ENCODE data around the gene TMEM182.

The TMEM182 gene

GRCh38 chr2:102809291-102810189 is 47.7 kb downstream of the TMEM182 start:
- no peak overlapping the region for H3K18ac ChIP-seq (ENCODE audit: low read length)
- H3K27me3 ChIP-seq (ENCODE audit: insufficient read depth, low read length), result no peaks in the 10 kb centered on the region
- no peak overlapping the region for H3K23ac ChIP-seq (ENCODE audit: low read length)
- no peaks in the 10 kb centered on the region for H3K79me1 ChIP-seq (ENCODE audit: low read length)
- no peak overlapping the region for H4K8ac ChIP-seq (ENCODE audit: low read depth, low read length)
- H4K91ac ChIP-seq (ENCODE audit: low read depth, low read length), result no peak overlapping the region
- H3K36me3 ChIP-seq (ENCODE audit: control insufficient read depth in 1 of 2, insufficient read depth in 2 of 2, low read length in 2 of 2), result no peaks in the 10 kb centered on the region
- H3K9ac ChIP-seq (ENCODE audit: low read length), result no peak overlapping the region
- no peak overlapping the region for H3K4ac ChIP-seq (ENCODE audit: low read depth, low read length)
- DNase-seq, result no peak
- H4K12ac ChIP-seq (ENCODE audit: low read depth, low read length), result no peak overlapping the region
- H3K79me2 ChIP-seq (ENCODE audit: control insufficient read depth, insufficient read depth, low read length, poor library complexity), result no peaks in the 10 kb centered on the region
- no peak overlapping the region for H3K4me2 ChIP-seq (ENCODE audit: low read length)
- no peak overlapping the region for H2BK120ac ChIP-seq (ENCODE audit: insufficient read depth, low read length, poor library complexity)
- no CpG with 5 or more reads among the region's 9 CpGs for WGBS (ENCODE audit: extremely low coverage, insufficient coverage, insufficient read length)
- no peak overlapping the region for H2BK12ac ChIP-seq (ENCODE audit: low read length)
- H3K4me1 ChIP-seq (ENCODE audit: control insufficient read depth in 1 of 2, insufficient read depth in 2 of 2, low read length in 2 of 2), result no peaks in the 10 kb centered on the region
- no peak overlapping the region for H2AFZ ChIP-seq (ENCODE audit: insufficient read depth, low read length, poor library complexity)
- no peaks in the 10 kb centered on the region for H3K9me3 ChIP-seq (ENCODE audit: insufficient read depth, low read depth, low read length)
- H2AK5ac ChIP-seq (ENCODE audit: low read length), result no peak overlapping the region
- no peak overlapping the region for H3K4me3 ChIP-seq (ENCODE audit: low read depth, low read length)
- H3K27ac ChIP-seq (ENCODE audit: low read depth, low read length), result no peak overlapping the region
- H2BK5ac ChIP-seq (ENCODE audit: low read depth, low read length, poor library complexity), result no peak overlapping the region
- no peak overlapping the region for H3K14ac ChIP-seq (ENCODE audit: low read length)

GRCh38 chr2:102815285-102815684 is 53.5 kb downstream of the TMEM182 start:
- Histone ChIP-seq H3K36me3 (ENCODE audit: control insufficient read depth in 1 of 2, insufficient read depth in 2 of 2, low read length in 2 of 2) (no peaks in the 10 kb centered on the region), H2AK5ac (ENCODE audit: low read length) (no peak overlapping the region), H3K18ac (ENCODE audit: low read length) (no peak overlapping the region), H3K4me2 (ENCODE audit: low read length) (no peak overlapping the region), H3K9ac (ENCODE audit: low read length) (no peak overlapping the region), H4K8ac (ENCODE audit: low read depth, low read length) (no peak overlapping the region), H3K14ac (ENCODE audit: low read length) (no peak overlapping the region), H4K12ac (ENCODE audit: low read depth, low read length) (no peak overlapping the region), H3K9me3 (ENCODE audit: insufficient read depth, low read depth, low read length) (no peaks in the 10 kb centered on the region), H3K4me1 (ENCODE audit: control insufficient read depth in 1 of 2, insufficient read depth in 2 of 2, low read length in 2 of 2) (no peaks in the 10 kb centered on the region), H2BK5ac (ENCODE audit: low read depth, low read length, poor library complexity) (no peak overlapping the region), H2BK12ac (ENCODE audit: low read length) (no peak overlapping the region), H2AFZ (ENCODE audit: insufficient read depth, low read length, poor library complexity) (no peak overlapping the region), H2BK120ac (ENCODE audit: insufficient read depth, low read length, poor library complexity) (no peak overlapping the region), H3K27ac (ENCODE audit: low read depth, low read length) (no peak overlapping the region), H3K4me3 (ENCODE audit: low read depth, low read length) (no peak overlapping the region), H3K27me3 (ENCODE audit: insufficient read depth, low read length) (no peaks in the 10 kb centered on the region), H3K4ac (ENCODE audit: low read depth, low read length) (no peak overlapping the region), H4K91ac (ENCODE audit: low read depth, low read length) (no peak overlapping the region), H3K79me1 (ENCODE audit: low read length) (no peaks in the 10 kb centered on the region), H3K23ac (ENCODE audit: low read length) (no peak overlapping the region), H3K79me2 (ENCODE audit: control insufficient read depth, insufficient read depth, low read length, poor library complexity) (no peaks in the 10 kb centered on the region)
- WGBS (ENCODE audit: extremely low coverage, insufficient coverage, insufficient read length), result no CpG with 5 or more reads among the region's 2 CpGs
- DNase-seq, result no peak

- H3K36me3 ChIP-seq (ENCODE audit: control insufficient read depth in 1 of 2, insufficient read depth in 2 of 2, low read length in 2 of 2), result no peaks in the 10 kb centered on the region
- no peak overlapping the region for H2BK120ac ChIP-seq (ENCODE audit: insufficient read depth, low read length, poor library complexity)
- no peaks in the 10 kb centered on the region for H3K79me1 ChIP-seq (ENCODE audit: low read length)
- H4K91ac ChIP-seq (ENCODE audit: low read depth, low read length), result no peak overlapping the region
- H3K23ac ChIP-seq (ENCODE audit: low read length), result no peak overlapping the region
- H3K9ac ChIP-seq (ENCODE audit: low read length), result no peak overlapping the region
- H3K27me3 ChIP-seq (ENCODE audit: insufficient read depth, low read length), result no peaks in the 10 kb centered on the region
- no peak overlapping the region for H3K27ac ChIP-seq (ENCODE audit: low read depth, low read length)
- H3K9me3 ChIP-seq (ENCODE audit: insufficient read depth, low read depth, low read length), result no peaks in the 10 kb centered on the region
- no peak overlapping the region for H3K4ac ChIP-seq (ENCODE audit: low read depth, low read length)
- H4K12ac ChIP-seq (ENCODE audit: low read depth, low read length), result no peak overlapping the region
- no peak overlapping the region for H4K8ac ChIP-seq (ENCODE audit: low read depth, low read length)
- WGBS (ENCODE audit: extremely low coverage, insufficient coverage, insufficient read length), result no CpG with 5 or more reads among the region's 5 CpGs
- no peak overlapping the region for H3K4me3 ChIP-seq (ENCODE audit: low read depth, low read length)
- H3K18ac ChIP-seq (ENCODE audit: low read length), result no peak overlapping the region
- no peak overlapping the region for H3K14ac ChIP-seq (ENCODE audit: low read length)
- no peak overlapping the region for H3K4me2 ChIP-seq (ENCODE audit: low read length)
- H2BK12ac ChIP-seq (ENCODE audit: low read length), result no peak overlapping the region
- DNase-seq, result no peak
- H2AK5ac ChIP-seq (ENCODE audit: low read length), result no peak overlapping the region
- no peak overlapping the region for H2AFZ ChIP-seq (ENCODE audit: insufficient read depth, low read length, poor library complexity)
- peaks cover 0 to 2% of the 10 kb centered on the region in 2 experiments for H3K4me1 ChIP-seq (ENCODE audit: control insufficient read depth in 1 of 2, insufficient read depth in 2 of 2, low read length in 2 of 2)
- no peak overlapping the region for H2BK5ac ChIP-seq (ENCODE audit: low read depth, low read length, poor library complexity)
- H3K79me2 ChIP-seq (ENCODE audit: control insufficient read depth, insufficient read depth, low read length, poor library complexity), result no peaks in the 10 kb centered on the region
Measured at GRCh38 chr2:102826904-102827303, 65.1 kb downstream of the TMEM182 start.

- Histone ChIP-seq H3K36me3 (ENCODE audit: control insufficient read depth in 1 of 2, insufficient read depth in 2 of 2, low read length in 2 of 2) (no peaks in the 10 kb centered on the region), H3K18ac (ENCODE audit: low read length) (no peak overlapping the region), H3K23ac (ENCODE audit: low read length) (no peak overlapping the region), H3K9ac (ENCODE audit: low read length) (no peak overlapping the region), H3K79me2 (ENCODE audit: control insufficient read depth, insufficient read depth, low read length, poor library complexity) (no peaks in the 10 kb centered on the region), H3K79me1 (ENCODE audit: low read length) (no peaks in the 10 kb centered on the region), H4K12ac (ENCODE audit: low read depth, low read length) (no peak overlapping the region), H2AFZ (ENCODE audit: insufficient read depth, low read length, poor library complexity) (no peak overlapping the region), H4K91ac (ENCODE audit: low read depth, low read length) (no peak overlapping the region), H3K4ac (ENCODE audit: low read depth, low read length) (no peak overlapping the region), H2AK5ac (ENCODE audit: low read length) (no peak overlapping the region), H3K14ac (ENCODE audit: low read length) (no peak overlapping the region), H3K9me3 (ENCODE audit: insufficient read depth, low read depth, low read length) (no peaks in the 10 kb centered on the region), H3K4me3 (ENCODE audit: low read depth, low read length) (no peak overlapping the region), H3K4me1 (ENCODE audit: control insufficient read depth in 1 of 2, insufficient read depth in 2 of 2, low read length in 2 of 2) (no peaks in the 10 kb centered on the region), H3K4me2 (ENCODE audit: low read length) (no peak overlapping the region), H4K8ac (ENCODE audit: low read depth, low read length) (no peak overlapping the region), H3K27ac (ENCODE audit: low read depth, low read length) (no peak overlapping the region), H2BK120ac (ENCODE audit: insufficient read depth, low read length, poor library complexity) (no peak overlapping the region), H2BK12ac (ENCODE audit: low read length) (no peak overlapping the region), H2BK5ac (ENCODE audit: low read depth, low read length, poor library complexity) (no peak overlapping the region), H3K27me3 (ENCODE audit: insufficient read depth, low read length) (no peaks in the 10 kb centered on the region)
- DNase-seq, result no peak
- no CpG with 5 or more reads among the region's 2 CpGs for WGBS (ENCODE audit: extremely low coverage, insufficient coverage, insufficient read length)
Measured at GRCh38 chr2:102832789-102833188, 71.0 kb downstream of the TMEM182 start.

Data from trophoblast cell (in vitro differentiated cells and primary cell).